ENCODE measurements around the gene PIGU. TPM values are rescaled to one million over a fixed set of nuclear protein-coding genes. Genes with fewer than 3 reads are reported as not detected.

PIGU gene
- total and polyA plus RNA-seq, 9 of the 15 experiments (the other 6 are each of a cell fraction or from before 2014, with no cell fraction given) = 6.5 to 100 (median 28.1) TPM

- TF ChIP-seq SP2 (IDR thresholded peaks at IDR 0.05; ENCODE audit: extremely low read depth, low read depth, low read length, poor library complexity, severe bottlenecking) (peak; percentile 79), POLR3G (IDR thresholded peaks at IDR 0.05; ENCODE audit: extremely low read depth, insufficient read length, insufficient replicate concordance) (no peak), DDX20 (tag; IDR thresholded peaks at IDR 0.05; ENCODE audit: low read depth) (no peak), ZNF274 (IDR thresholded peaks at IDR 0.05; ENCODE audit: borderline replicate concordance, low read depth, low read length) (no peak), SOX6 (IDR thresholded peaks at IDR 0.05) (peak; percentile 28; the same call in 1 of the 2 replicates), ZNF23 (CRISPR knock-in tag; IDR thresholded peaks at IDR 0.05) (no peak), ZNF512 (tag; IDR thresholded peaks at IDR 0.05) (no peak), CTBP1 (IDR thresholded peaks at IDR 0.05; ENCODE audit: borderline replicate concordance) (peak; percentile 31; the same call in 1 of the 2 replicates), CEBPZ (IDR thresholded peaks at IDR 0.05; ENCODE audit: borderline replicate concordance, low read depth, low read length) (no peak), CBFA2T2 (conservative IDR thresholded peaks at IDR 0.05) (no peak), HMG20A (CRISPR knock-in tag; conservative IDR thresholded peaks at IDR 0.05) (no peak), AFF1 (IDR thresholded peaks at IDR 0.05; ENCODE audit: low read depth in 1 of 2, partially characterized antibody in 2 of 2) (no peak), TAF7 (tag; IDR thresholded peaks at IDR 0.05) (0 out of 2 replicates have a peak, but pooled peaks have one; percentile 33), MYNN (IDR thresholded peaks at IDR 0.05) (no peak), MYNN (CRISPR knock-in tag; IDR thresholded peaks at IDR 0.05) (no peak), MED1 (CRISPR knock-in tag; IDR thresholded peaks at IDR 0.05; ENCODE audit: borderline replicate concordance) (no peak), NCOA1 (IDR thresholded peaks at IDR 0.05; ENCODE audit: low read depth) (no peak), TEAD1 (CRISPR knock-in tag; IDR thresholded peaks at IDR 0.05) (peak in 1 of 2 experiments; percentile 24; a peak in 1 of 4 replicates), SMARCE1 (IDR thresholded peaks at IDR 0.05) (no peak)
Observed at GRCh38 chr20:34516247-34517113, 160.4 kb downstream of the PIGU start, which contains the start of gene DYNLRB1 (continued).

All from K562 (cell line).